Ectodermal cell (in vitro differentiated cells): ENCODE data around the gene CLIP1.
A peak's percentile ranks its signal among the peaks of the same experiment; 100 is the strongest.
"Not testable (repeated sequence)": the region's sequence is repeated elsewhere in the genome, so short reads cannot be mapped to it uniquely, and the experiment has no call there.

Experiments
- H3K27ac ChIP-seq: 2 replicates; pipeline ENCODE4 v1.7.0; 2013; ENCODE audit warnings: mild to moderate bottlenecking, low read depth, low read length; ENCODE audit not compliant: insufficient read depth, poor library complexity, severe bottlenecking
- H3K27me3 ChIP-seq: 2 replicates; pipeline ENCODE4 v1.7.0; 2013; ENCODE audit warnings: mild to moderate bottlenecking, low read length; ENCODE audit not compliant: insufficient read depth, control insufficient read depth, poor library complexity, severe bottlenecking
- H3K36me3 ChIP-seq: one replicate; pipeline ENCODE4 v1.7.0; 2013; ENCODE audit warnings: low read length; ENCODE audit not compliant: control insufficient read depth, insufficient read depth
- H3K4me1 ChIP-seq: one replicate; pipeline ENCODE4 v1.7.0; 2013; ENCODE audit warnings: low read length; ENCODE audit not compliant: control insufficient read depth, insufficient read depth
- H3K4me3 ChIP-seq: 2 replicates; pipeline ENCODE4 v1.7.0; 2013; ENCODE audit warnings: low read depth, low read length, control low read depth; ENCODE audit not compliant: insufficient read depth
- H3K9me3 ChIP-seq: 2 replicates; pipeline ENCODE4 v1.7.0; 2013; ENCODE audit warnings: mild to moderate bottlenecking, low read length, moderate library complexity; ENCODE audit not compliant: control insufficient read depth
- WGBS, 2 experiments: methylation state at CpG; one replicate each; pipeline ENCODE4 v1.1.7; 2013; ENCODE audit warnings: missing lambda C conversion rate in 2 of 2; 5-methylcytosine and 5-hydroxymethylcytosine counted together

Gene CLIP1

DNA sequence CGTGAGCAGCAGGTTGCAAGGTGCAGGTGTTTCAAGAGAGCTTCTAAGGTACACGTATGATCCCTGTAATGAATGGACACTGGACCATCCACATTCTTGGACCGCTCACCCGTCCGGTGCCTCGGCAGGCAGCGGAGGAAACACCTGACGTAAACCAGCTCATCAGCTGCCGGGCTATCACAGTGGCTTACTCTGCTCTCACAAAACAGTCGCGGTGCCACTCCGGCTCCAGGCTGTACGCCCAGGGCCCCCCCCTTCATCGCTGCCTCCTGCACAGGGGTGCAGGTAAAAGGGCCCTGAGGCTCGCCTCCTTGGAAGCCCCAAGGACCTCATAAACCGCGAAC is 156.6 kb downstream of the CLIP1 start:
- Histone ChIP-seq H3K9me3 (no peaks in the 10 kb centered on the region), H3K27ac (peak overlapping the region; percentile 94), H3K4me1 (peaks cover 7% of the 10 kb centered on the region), H3K27me3 (no peaks in the 10 kb centered on the region), H3K36me3 (peaks cover 8% of the 10 kb centered on the region), H3K4me3 (peak overlapping the region; percentile 92)
- WGBS, 2 experiments, result 1 to 2% methylated on average over 17 of the region's 17 CpGs

DNA sequence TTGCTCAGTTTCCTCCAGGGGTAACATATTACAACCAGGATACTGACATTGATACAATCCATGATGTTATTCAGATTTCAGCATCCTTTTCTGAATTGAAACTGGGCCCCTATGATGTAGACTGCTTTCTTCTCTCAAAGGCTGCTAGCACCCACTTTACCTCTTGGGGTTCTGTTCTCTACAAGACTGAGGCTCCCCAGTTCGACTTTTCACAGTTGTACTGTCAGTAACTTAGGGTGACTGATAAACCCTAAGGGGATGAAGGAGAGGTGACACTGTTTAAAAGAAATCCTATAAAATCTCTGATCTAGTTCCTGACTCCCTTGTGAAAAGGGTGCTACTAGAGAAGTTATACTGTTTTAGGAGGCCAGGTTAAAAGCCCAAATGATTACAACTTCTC is 157.0 kb downstream of the CLIP1 start:
- Histone ChIP-seq H3K27ac (no peak overlapping the region), H3K4me3 (peak overlapping the region; percentile 92), H3K4me1 (peaks cover 7% of the 10 kb centered on the region), H3K36me3 (peaks cover 8% of the 10 kb centered on the region), H3K27me3 (no peaks in the 10 kb centered on the region), H3K9me3 (no peaks in the 10 kb centered on the region)
- 64 to 80% methylated on average over 1 of the region's 1 CpG for WGBS, 2 experiments

DNA sequence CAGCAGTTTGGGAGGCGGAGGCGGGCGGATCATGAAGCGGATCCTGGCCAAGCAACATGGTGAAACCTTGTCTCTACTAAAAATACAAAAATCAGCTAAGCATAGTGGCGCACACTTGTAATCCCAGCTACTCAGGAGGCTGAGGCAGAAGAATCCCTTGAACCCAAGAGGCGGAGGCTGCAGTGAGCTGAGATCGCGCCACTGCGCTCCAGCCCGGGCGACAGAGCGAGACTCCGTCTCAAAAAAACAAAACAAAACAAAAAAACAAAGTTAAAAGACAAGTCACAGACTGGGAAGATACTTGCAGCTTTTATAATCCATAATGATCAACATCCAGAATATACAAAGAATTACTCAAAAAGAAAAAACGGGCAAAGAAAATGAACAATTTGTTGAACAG is 161.7 kb downstream of the CLIP1 start:
- H3K27me3 ChIP-seq, H3K36me3 ChIP-seq, H3K4me1 ChIP-seq, H3K27ac ChIP-seq, H3K4me3 ChIP-seq, H3K9me3 ChIP-seq: not testable (repeated sequence)
- 96 to 97% methylated on average over 13 of the region's 14 CpGs for WGBS, 2 experiments

DNA sequence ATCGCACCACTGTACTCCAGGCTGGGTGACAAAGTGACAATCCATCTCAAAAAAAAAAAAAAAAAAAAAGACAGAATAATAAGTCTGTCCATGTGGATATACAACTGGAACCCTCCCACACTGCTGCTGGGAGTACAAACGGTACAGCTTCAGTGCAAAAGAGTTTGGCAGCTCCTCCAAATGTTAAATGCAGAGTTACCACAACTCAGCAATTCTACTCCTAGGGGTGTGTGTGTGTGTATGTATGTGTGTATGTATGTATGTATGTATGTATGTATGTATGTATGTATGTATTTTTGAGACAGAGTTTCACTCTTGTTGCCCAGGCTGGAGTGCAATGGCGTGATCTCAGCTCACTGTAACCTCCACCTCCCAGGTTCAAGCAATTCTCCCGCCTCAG is 163.5 kb downstream of the CLIP1 start:
- H3K36me3 ChIP-seq, H3K27me3 ChIP-seq, H3K9me3 ChIP-seq, H3K27ac ChIP-seq, H3K4me1 ChIP-seq, H3K4me3 ChIP-seq: not testable (repeated sequence)
- 89 to 95% methylated on average over 4 of the region's 4 CpGs for WGBS, 2 experiments

DNA sequence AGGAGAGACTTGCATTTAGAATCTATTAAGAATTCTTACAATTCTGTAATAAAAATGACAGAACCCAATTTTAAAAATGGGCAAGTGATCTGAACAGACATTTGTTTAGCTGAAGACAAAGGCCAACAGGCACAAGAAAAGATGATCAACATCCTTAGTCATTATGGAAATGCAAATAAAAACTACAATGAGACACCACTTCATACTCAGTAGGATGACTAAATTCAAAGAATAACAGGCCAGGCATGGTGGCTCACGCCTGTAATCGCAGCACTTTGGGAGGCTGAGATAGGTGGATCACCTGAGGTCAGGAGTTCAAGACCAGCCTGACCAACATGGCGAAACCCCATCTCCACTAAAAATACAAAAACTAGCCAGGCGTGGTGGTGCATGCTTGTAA is 164.0 kb downstream of the CLIP1 start:
- H3K9me3 ChIP-seq, H3K27ac ChIP-seq, H3K27me3 ChIP-seq, H3K4me3 ChIP-seq, H3K4me1 ChIP-seq, H3K36me3 ChIP-seq: not testable (repeated sequence)
- WGBS, 2 experiments, result 88 to 97% methylated on average over 4 of the region's 4 CpGs

DNA sequence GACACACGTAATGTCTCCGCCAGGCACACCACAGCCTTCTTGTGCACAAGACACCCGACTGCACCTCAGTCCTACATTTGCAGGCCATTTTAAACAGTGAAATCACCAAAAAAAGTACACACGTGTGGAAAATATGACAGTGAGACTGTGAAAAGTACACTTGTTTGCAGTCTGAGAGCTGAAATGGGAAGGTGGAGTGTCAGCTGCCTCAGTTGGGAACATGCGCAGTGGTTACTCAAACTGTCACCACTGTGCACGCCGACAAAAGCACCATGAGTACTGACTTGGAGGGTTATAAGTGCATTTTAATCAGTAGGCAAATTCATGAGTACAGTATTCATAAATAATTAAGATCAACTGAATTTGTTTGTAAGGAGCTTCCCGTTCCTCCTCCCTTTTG is 171.9 kb downstream of the CLIP1 start:
- H3K36me3 ChIP-seq, result peaks cover 9% of the 10 kb centered on the region
- 96 to 97% methylated on average over 8 of the region's 8 CpGs for WGBS, 2 experiments
- no peaks in the 10 kb centered on the region for H3K27me3 ChIP-seq
- no peaks in the 10 kb centered on the region for H3K9me3 ChIP-seq
- H3K4me1 ChIP-seq, result no peaks in the 10 kb centered on the region
- H3K27ac ChIP-seq, result no peak overlapping the region
- H3K4me3 ChIP-seq, result no peak overlapping the region

DNA sequence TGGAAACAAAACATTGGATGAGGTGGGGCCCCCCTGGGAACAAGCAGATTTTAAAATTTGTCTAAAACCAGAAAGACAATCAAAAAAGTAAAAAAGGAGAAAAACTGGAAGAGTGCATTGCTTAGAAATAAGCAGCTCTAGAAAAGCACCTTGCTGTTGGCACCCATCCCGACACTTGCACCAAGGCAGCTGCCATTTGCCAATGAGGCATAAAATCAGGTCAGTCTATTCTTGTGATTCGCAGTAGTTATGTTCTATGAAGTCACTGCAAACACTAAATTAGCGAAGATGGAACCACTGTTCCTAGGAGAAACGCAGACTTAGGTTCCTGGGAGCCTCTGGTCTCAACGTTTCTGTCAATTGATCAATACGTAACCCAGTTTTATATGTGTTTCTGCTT is 172.4 kb downstream of the CLIP1 start:
- peaks cover 9% of the 10 kb centered on the region for H3K36me3 ChIP-seq
- H3K4me1 ChIP-seq, result no peaks in the 10 kb centered on the region
- H3K9me3 ChIP-seq, result no peaks in the 10 kb centered on the region
- H3K27ac ChIP-seq, result no peak overlapping the region
- H3K4me3 ChIP-seq, result no peak overlapping the region
- WGBS, 2 experiments, result 96 to 98% methylated on average over 6 of the region's 6 CpGs
- H3K27me3 ChIP-seq, result no peaks in the 10 kb centered on the region

DNA sequence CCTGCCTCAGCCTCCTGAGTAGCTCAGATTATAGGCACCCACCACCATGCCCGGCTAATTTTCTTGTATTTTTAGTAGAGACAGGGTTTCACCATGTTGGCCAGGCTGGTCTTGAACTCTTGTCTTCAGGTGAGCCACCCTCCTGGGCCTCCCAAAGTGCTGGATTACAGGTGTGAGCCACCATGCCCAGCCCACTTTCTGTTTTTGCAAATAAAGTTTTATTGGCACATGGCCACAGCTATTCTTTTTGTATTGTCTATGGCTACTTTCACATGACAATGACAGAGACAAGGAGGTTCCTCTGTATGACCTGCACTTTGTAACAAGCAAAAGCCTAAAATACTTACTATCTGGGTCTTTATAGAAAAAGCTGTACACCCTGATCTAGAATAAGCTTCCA is 176.9 kb downstream of the CLIP1 start:
- Histone ChIP-seq H3K4me3 (no peak overlapping the region), H3K27ac (no peak overlapping the region), H3K4me1 (no peaks in the 10 kb centered on the region), H3K9me3 (no peaks in the 10 kb centered on the region), H3K36me3 (peaks cover 9% of the 10 kb centered on the region), H3K27me3 (no peaks in the 10 kb centered on the region)
- 91 to 95% methylated on average over 1 of the region's 1 CpG for WGBS, 2 experiments

DNA sequence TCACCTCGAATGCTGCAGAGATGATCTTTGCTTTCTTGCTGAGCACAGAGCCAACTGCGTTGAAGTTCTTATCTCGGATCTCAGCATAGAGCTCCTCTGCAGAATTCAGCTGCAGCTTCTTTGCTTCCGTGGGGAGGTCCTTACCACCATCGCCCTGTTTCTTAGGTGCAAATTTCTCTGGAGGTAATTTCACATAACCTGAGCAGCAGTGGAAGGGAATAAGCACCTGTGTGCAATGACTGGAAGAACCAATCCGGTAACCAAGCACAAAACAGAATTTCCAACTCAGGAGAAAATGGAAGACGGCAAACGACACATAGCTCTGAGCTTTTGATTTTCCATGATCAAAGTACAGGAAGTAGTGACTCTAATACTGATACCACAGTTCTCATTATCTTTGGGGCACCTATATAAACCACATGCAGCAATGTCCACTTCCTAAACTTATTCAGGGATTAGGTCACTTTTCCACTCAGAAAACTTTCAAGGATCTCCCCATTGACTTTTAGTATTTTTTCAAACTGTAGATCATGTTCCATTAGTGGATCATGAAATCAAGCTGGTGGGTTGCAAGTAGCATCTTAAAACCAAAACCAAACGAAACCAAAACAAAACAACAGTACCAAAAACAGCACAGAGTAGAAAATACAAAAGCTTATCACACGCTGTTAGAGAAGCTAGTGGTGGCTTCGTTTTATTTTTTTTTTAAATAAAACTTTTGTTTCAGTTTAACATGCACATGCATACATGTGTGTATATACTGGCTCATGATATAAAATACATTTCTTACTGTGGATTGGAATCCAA is 177.7 kb downstream of the CLIP1 start:
- Histone ChIP-seq H3K4me1 (no peaks in the 10 kb centered on the region), H3K9me3 (no peaks in the 10 kb centered on the region), H3K27me3 (no peaks in the 10 kb centered on the region), H3K27ac (no peak overlapping the region), H3K36me3 (peaks cover 8% of the 10 kb centered on the region), H3K4me3 (no peak overlapping the region)
- 93 to 94% methylated on average over 9 to 11 of the region's 11 CpGs for WGBS, 2 experiments

DNA sequence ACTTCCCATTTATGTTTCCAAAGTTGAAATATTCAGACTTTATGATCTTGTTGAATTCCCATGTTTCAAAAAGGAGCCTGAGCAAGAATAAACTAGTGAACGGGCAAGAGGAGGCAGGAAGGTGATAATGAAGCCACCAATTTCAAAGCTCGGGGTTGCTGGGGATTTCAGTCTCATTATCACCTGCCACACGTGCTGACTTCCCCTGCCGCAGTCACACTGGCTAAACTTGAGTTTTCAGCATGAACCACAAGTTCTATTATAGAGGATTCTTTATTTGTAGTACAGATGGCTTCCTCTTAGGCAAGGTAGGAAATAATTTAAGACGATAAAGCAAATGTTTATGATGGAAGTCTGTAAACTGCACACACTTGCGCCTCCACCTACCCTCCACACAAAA is 178.5 kb downstream of the CLIP1 start:
- H3K4me3 ChIP-seq, result no peak overlapping the region
- no peaks in the 10 kb centered on the region for H3K27me3 ChIP-seq
- no peaks in the 10 kb centered on the region for H3K4me1 ChIP-seq
- WGBS, 2 experiments, result 97 to 100% methylated on average over 4 to 5 of the region's 6 CpGs
- H3K9me3 ChIP-seq, result no peaks in the 10 kb centered on the region
- H3K27ac ChIP-seq, result no peak overlapping the region
- peaks cover under 1% of the 10 kb centered on the region for H3K36me3 ChIP-seq

DNA sequence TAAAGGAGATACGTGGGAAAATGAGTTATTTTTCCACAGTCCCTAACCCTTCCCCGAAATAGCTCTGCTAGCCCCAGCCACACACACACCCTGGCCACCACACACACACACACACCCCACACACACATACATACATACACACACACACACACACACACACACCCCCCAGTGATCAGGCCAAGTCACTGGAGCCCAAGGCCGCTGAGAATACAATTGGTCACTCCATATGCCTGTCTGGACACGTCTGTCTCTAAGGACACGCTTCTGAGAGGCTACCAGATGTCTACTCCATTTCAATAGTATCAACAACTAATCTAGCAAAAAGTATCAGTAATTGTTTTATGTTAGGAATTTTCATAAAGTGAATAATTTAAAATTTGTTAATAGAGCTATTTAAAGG is 183.6 kb downstream of the CLIP1 start:
- Histone ChIP-seq H3K4me1 (no peaks in the 10 kb centered on the region), H3K27me3 (no peaks in the 10 kb centered on the region), H3K4me3 (no peak overlapping the region), H3K27ac (no peak overlapping the region), H3K9me3 (no peaks in the 10 kb centered on the region), H3K36me3 (peaks cover 2% of the 10 kb centered on the region)
- 95 to 97% methylated on average over 5 of the region's 5 CpGs for WGBS, 2 experiments
